ENCODE data around the gene TPBGL.

- TF ChIP-seq, protein P1, sequence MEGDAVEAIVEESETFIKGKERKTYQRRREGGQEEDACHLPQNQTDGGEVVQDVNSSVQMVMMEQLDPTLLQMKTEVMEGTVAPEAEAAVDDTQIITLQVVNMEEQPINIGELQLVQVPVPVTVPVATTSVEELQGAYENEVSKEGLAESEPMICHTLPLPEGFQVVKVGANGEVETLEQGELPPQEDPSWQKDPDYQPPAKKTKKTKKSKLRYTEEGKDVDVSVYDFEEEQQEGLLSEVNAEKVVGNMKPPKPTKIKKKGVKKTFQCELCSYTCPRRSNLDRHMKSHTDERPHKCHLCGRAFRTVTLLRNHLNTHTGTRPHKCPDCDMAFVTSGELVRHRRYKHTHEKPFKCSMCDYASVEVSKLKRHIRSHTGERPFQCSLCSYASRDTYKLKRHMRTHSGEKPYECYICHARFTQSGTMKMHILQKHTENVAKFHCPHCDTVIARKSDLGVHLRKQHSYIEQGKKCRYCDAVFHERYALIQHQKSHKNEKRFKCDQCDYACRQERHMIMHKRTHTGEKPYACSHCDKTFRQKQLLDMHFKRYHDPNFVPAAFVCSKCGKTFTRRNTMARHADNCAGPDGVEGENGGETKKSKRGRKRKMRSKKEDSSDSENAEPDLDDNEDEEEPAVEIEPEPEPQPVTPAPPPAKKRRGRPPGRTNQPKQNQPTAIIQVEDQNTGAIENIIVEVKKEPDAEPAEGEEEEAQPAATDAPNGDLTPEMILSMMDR (IDR thresholded peaks at IDR 0.05 in 4 of 5, conservative IDR thresholded peaks at IDR 0.05 in 1 of 5): no peak
- TF ChIP-seq POLR2A (IDR thresholded peaks at IDR 0.05): no peak
Measured at GRCh38 chr11:75245356-75246005, 4.9 kb downstream of the TPBGL start.
